ENCODE measurements around the gene FBXL5.

GRCh38 chr4:15683143-15683495, 28.0 kb upstream of the FBXL5 start:
- TF ChIP-seq CTCF (IDR thresholded peaks at IDR 0.05) (no peak), POLR2A (IDR thresholded peaks at IDR 0.05) (no peak)

Data from thyroid gland (tissue), 4 donors.